ENCODE measurements around the gene LPP. TPM values are rescaled to one million over a fixed set of nuclear protein-coding genes. Genes with fewer than 3 reads are reported as not detected.
A peak's percentile ranks its signal among the peaks of the same experiment; 100 is the strongest.

LPP gene
- total and polyA plus RNA-seq, 2 donors from 2014 or later: 6.7 to 233 TPM

DNA sequence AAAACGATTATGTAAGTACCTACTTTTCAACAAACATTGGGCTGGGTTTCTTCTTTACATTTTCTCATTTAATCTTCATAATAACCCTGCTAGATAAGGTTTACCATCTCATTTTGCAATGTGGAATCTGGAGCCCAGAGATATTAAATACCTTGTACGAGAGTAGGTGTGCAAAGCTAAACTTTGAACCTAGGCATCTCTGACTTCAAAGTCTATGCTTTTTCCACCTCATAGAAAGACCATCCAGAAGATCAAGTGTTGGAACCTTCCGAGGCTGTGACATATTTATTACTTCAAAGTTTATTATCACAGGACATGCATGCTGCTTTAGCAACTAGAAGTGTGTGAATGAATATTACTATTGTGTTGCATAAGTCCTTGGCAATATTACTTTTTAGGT lies 520.6 kb downstream of the LPP start:
- H3K4me3 ChIP-seq (ENCODE audit: low read length in 3 of 3): no peak overlapping the region
- FAIRE-seq (no peak), DNase-seq (no peak)
- no peak overlapping the region for H3K27ac ChIP-seq (ENCODE audit: low read depth in 2 of 2, low read length in 2 of 2)
- intact Hi-C loops (cut with DNase I): no loop called here
- H3K9me3 ChIP-seq (ENCODE audit: control insufficient read depth in 2 of 3, insufficient read depth in 1 of 3, low read length in 3 of 3): no peaks in the 10 kb centered on the region
- H3K27me3 ChIP-seq (ENCODE audit: control insufficient read depth, insufficient read depth, low read length): no peaks in the 10 kb centered on the region
- H3K9ac ChIP-seq (ENCODE audit: low read length in 3 of 3): no peak overlapping the region
- no peaks in the 10 kb centered on the region for H3K36me3 ChIP-seq (ENCODE audit: control insufficient read depth in 2 of 3, insufficient read depth in 3 of 3, low read length in 3 of 3)
- TF ChIP-seq, protein P1, sequence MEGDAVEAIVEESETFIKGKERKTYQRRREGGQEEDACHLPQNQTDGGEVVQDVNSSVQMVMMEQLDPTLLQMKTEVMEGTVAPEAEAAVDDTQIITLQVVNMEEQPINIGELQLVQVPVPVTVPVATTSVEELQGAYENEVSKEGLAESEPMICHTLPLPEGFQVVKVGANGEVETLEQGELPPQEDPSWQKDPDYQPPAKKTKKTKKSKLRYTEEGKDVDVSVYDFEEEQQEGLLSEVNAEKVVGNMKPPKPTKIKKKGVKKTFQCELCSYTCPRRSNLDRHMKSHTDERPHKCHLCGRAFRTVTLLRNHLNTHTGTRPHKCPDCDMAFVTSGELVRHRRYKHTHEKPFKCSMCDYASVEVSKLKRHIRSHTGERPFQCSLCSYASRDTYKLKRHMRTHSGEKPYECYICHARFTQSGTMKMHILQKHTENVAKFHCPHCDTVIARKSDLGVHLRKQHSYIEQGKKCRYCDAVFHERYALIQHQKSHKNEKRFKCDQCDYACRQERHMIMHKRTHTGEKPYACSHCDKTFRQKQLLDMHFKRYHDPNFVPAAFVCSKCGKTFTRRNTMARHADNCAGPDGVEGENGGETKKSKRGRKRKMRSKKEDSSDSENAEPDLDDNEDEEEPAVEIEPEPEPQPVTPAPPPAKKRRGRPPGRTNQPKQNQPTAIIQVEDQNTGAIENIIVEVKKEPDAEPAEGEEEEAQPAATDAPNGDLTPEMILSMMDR (IDR thresholded peaks at IDR 0.05; ENCODE audit: borderline replicate concordance, extremely low read depth, insufficient read depth): no peak
- H3K4me1 ChIP-seq (ENCODE audit: control insufficient read depth in 2 of 3, insufficient read depth in 2 of 3, low read depth in 1 of 3, low read length in 3 of 3): peaks cover 0 to 2% (median 0%) of the 10 kb centered on the region in 3 donors

DNA sequence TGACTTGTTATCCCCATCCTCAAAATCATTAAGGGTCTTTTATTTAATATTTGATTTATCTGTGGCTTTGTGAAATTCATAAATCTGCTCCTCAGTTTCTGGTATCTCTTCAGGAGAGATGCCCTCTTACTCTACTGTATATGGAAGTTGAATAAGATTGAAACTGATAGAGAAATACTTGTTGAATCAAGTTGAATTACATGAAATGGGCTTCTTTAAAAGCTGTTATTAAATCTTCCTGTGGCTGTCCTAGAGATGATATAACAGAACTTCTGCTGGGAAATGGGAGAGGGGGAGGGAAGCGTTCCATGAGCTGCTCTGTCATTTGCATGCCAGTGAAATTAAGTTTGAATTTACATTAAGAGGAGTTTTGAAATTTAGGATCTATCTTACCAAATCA lies 523.4 kb downstream of the LPP start:
- Histone ChIP-seq H3K27ac (ENCODE audit: low read depth in 2 of 2, low read length in 2 of 2) (no peak overlapping the region), H3K4me3 (ENCODE audit: low read length in 3 of 3) (no peak overlapping the region), H3K36me3 (ENCODE audit: control insufficient read depth in 2 of 3, insufficient read depth in 3 of 3, low read length in 3 of 3) (no peaks in the 10 kb centered on the region), H3K4me1 (ENCODE audit: control insufficient read depth in 2 of 3, insufficient read depth in 2 of 3, low read depth in 1 of 3, low read length in 3 of 3) (peaks cover 0 to 4% (median 2%) of the 10 kb centered on the region in 3 donors), H3K9ac (ENCODE audit: low read length in 3 of 3) (no peak overlapping the region), H3K9me3 (ENCODE audit: control insufficient read depth in 2 of 3, insufficient read depth in 1 of 3, low read length in 3 of 3) (no peaks in the 10 kb centered on the region), H3K27me3 (ENCODE audit: control insufficient read depth, insufficient read depth, low read length) (no peaks in the 10 kb centered on the region)
- TF ChIP-seq, protein P1 (IDR thresholded peaks at IDR 0.05; ENCODE audit: borderline replicate concordance, extremely low read depth, insufficient read depth): no peak
- no peak for FAIRE-seq
- DNase-seq: no peak
- intact Hi-C loops (cut with DNase I): no loop called here

DNA sequence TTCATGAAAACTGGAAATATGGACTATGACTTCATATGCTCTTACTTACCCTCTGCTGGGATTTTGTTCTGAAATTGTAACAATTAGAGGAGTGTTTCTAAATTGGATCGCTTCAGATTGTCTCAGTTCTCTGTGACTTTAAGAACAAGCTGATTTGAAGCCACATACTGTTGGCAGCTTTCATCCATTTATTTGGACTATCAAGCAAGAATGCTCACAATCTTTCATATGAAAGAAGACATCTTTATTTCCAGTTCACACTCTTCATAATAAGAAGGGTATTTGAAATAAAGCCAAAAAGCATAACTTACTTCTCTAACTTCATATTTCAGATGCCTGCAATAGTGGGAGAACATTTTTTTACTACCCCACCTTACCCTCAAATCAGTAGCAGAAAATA lies 526.2 kb downstream of the LPP start:
- Histone ChIP-seq H3K27me3 (ENCODE audit: control insufficient read depth, insufficient read depth, low read length) (no peaks in the 10 kb centered on the region), H3K9ac (ENCODE audit: low read length in 3 of 3) (no peak overlapping the region), H3K9me3 (ENCODE audit: control insufficient read depth in 2 of 3, insufficient read depth in 1 of 3, low read length in 3 of 3) (no peaks in the 10 kb centered on the region), H3K36me3 (ENCODE audit: control insufficient read depth in 2 of 3, insufficient read depth in 3 of 3, low read length in 3 of 3) (no peaks in the 10 kb centered on the region), H3K27ac (ENCODE audit: low read depth in 2 of 2, low read length in 2 of 2) (no peak overlapping the region), H3K4me1 (ENCODE audit: control insufficient read depth in 2 of 3, insufficient read depth in 2 of 3, low read depth in 1 of 3, low read length in 3 of 3) (peaks cover 0 to 12% (median 5%) of the 10 kb centered on the region in 3 donors), H3K4me3 (ENCODE audit: low read length in 3 of 3) (no peak overlapping the region)
- TF ChIP-seq, protein P1 (IDR thresholded peaks at IDR 0.05; ENCODE audit: borderline replicate concordance, extremely low read depth, insufficient read depth): no peak
- intact Hi-C loops (cut with DNase I): no loop called here
- DNase-seq (peak in 2 of 5 donors; percentile 32 to 47), FAIRE-seq (no peak)

DNA sequence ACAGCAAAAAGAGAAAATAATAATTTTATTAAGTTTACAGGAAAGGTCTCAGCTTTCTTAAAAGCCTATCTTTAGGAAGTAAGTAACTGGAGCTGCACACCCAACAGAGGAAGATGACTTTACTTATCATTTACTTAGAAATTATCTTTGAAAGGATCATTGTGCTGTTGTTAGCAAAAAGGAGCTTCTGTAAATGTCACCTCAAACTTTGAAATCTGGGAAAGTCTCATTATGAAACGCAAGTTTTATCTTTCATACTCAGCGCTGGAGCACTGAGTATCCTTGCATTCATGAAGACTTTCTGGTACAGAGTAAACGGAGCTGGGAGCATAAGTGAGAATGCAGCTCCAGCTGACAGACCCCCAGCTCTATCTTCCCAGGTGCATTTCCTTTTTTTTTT lies 526.6 kb downstream of the LPP start:
- intact Hi-C loops (cut with DNase I): no loop called here
- TF ChIP-seq, protein P1 (IDR thresholded peaks at IDR 0.05; ENCODE audit: borderline replicate concordance, extremely low read depth, insufficient read depth): no peak
- no peak overlapping the region for H3K9ac ChIP-seq (ENCODE audit: low read length in 3 of 3)
- no peak overlapping the region for H3K27ac ChIP-seq (ENCODE audit: low read depth in 2 of 2, low read length in 2 of 2)
- H3K27me3 ChIP-seq (ENCODE audit: control insufficient read depth, insufficient read depth, low read length): no peaks in the 10 kb centered on the region
- H3K9me3 ChIP-seq (ENCODE audit: control insufficient read depth in 2 of 3, insufficient read depth in 1 of 3, low read length in 3 of 3): no peaks in the 10 kb centered on the region
- no peak overlapping the region for H3K4me3 ChIP-seq (ENCODE audit: low read length in 3 of 3)
- no peaks in the 10 kb centered on the region for H3K36me3 ChIP-seq (ENCODE audit: control insufficient read depth in 2 of 3, insufficient read depth in 3 of 3, low read length in 3 of 3)
- H3K4me1 ChIP-seq (ENCODE audit: control insufficient read depth in 2 of 3, insufficient read depth in 2 of 3, low read depth in 1 of 3, low read length in 3 of 3): peaks cover 0 to 12% (median 5%) of the 10 kb centered on the region in 3 donors
- no peak for FAIRE-seq
- DNase-seq: no peak

Measured in kidney (tissue), 14 donors.